Measurements from ENCODE around the gene SPON2.

The SPON2 gene

GRCh38 chr4:1193206-1194009 lies 21.0 kb upstream of the SPON2 start:
- no peak for DNase-seq

DNA sequence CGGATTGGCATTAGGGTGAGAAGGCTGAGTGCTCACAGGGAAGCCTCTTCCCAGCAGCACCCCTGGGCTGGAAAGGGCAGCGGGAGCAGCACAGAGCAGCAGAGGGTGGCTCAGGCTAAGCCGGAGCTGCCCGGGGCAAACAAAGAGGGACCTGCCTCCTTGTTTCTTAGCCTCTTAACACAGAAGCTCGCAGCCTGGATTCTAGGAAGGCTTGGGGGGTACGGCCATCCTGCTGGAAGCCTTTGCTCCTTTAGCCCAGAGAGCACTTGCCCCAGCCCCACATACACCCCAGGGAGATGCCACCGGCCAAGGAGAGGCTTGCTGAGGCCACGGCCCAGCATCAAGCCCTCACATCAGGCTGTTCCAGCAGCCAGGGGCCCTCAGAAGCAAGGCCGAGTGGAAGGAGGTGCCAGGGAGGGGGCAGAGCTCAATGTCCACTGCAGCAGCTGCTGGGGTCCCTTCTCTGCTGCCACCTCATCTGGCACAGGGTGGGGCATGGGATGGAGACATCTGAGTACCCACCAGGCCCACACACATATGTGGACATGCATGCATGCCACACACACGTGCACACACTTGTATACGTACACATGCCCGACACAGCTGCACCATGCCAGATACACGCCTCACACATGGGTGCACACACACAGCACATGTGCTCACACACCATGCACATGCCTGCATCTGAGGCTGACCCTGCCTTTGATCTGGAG lies 20.3 kb upstream of the SPON2 start:
- DNase-seq, result no peak

DNA sequence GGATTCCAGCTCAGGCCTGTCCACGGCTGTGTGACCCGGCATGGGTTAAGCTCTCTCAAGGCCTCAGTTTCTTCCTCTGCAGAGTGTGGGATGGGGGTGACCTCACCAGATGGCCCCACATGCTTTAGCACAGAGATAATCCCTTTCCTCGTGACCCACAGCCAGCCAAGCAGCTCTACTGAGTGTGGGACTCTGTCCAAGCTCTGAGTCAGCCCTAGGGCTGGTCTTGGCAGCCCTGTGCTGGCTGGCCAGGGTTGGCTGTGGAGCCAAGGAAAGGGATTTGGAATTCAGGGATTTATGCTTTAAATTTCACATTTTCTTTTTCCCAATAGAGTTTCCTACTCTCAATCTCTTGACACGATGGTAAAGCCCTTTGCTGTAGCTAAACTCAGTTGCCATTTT lies 19.7 kb upstream of the SPON2 start:
- no peak for DNase-seq

DNA sequence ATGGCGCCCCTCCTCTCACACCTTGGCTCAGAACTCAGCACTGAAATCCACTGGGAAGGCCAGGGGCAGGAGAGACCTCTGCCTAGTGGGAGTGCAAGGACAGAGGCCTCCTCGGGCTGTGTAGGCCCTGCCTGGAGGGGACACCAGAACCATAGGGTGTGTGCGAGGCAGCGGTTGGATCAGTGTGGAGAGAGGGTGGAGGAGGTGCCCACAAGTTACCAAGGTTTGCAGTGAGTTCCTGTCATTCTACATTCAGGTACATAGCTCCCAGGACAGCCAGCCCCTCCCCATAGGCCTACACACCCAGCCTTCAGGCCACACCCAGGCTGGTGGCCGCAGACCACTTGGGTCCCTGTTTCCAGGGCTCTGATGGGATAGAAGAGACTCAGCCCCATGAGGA lies 19.2 kb upstream of the SPON2 start:
- no peak for DNase-seq

DNA sequence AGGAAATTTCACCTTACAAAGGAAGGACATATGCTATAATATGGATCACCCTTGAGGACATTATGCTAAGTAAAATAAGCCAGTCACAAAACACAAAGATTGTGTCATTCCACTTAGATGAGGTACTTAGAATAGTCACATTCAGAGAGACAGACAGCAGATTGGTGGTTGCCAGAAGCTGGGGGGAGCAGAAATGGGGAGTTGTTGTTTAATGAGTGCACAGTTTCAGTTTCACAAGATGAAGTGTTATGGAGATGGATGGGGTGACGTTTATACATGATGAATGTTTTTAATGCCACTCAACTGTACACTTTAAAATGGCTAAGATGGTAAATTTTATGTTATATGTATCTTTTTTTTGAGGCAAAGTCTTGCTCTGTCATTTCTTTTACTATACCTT lies 14.8 kb upstream of the SPON2 start:
- DNase-seq, result peak; percentile 44

DNA sequence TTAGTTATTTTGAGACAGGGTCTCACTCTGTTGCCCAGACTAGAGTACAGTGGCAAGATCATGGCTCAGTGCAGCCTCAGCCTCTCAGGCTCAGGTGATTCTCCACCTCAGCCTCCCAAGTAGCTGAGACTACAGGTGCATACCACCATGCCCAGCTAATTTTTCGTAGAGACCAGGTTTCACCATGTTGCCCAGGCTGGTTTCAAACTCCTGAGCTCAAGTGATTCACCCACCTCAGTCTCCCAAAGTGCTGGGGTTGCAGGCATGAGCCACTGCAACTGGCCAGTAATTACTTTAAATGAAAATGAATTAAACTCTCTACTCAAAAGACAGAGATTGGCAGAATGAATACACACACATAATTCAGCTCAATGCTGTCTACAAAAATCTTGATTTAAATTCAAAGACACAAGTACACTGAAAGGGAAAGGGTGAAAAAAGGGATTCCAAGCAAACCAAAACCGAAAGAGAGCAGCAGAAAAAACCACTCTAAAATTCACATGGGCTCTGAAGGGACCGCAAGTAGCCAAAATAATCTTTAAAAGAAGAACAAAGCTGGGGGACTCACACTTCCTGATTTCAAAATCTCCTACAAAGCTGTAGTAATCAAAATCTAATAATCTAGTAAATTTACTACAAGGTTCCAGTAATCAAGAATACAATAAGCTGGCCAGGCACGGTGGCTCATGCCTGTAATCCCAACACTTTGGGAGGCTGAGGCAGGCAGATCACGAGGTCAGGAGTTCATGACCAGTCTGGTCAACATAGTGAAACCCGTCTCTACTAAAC lies 11.8 kb upstream of the SPON2 start:
- no peak for DNase-seq

DNA sequence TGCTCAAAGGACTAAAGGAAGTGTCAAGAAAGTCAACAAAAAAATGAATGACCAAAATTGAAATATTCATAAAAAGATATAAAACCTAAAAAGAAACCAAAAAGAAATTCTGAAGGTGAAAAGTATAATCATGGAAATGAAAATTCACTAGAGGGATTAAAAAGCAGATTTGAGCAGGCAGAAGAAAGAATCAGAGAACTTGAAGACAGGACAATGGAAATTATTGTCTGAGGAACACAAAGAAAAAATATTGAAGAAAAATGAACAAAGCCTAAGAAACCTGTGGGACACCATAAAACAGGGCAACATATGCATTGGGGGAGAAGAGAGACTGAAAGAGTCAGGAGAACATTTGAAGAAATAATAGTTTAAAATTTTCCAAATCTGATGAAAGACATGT lies 9.9 kb upstream of the SPON2 start:
- no peak for DNase-seq

DNA sequence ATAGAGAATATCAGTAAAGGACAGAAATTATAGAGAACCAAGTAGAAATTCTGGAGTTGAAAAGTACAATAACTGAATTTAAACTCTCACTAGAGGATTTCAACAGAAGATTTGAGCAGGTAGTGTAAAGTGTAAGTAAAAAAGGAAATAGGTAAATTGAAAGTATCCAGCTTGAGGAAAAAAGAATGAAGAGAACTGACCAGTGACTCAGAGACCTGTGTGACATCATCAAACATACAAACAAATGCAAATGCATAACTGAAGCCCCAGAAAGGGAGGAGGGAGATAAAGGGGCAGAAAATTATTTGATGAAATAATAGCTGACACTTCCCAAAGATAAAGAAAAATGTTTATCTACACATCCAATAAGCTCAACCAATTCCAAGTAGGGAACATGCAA lies 8.3 kb upstream of the SPON2 start:
- no peak for DNase-seq

DNA sequence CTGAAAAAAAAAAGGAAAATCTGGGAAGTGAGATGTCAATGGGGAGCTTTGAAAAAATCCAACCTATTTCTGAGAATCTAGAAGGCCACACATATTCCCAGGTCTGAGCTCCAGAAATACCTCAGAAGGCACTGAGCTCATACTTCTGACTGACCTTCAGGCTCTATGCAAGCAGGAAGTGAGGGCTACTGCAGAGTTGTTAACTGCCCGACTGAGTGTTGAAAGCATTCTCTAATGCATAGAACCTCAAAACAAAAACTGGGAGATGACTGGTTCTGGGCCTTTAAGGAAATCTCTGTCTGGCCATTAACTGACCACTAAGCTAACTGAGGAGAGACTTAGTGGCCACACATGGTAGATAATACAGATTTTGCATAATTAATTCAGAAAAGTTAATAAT lies 7.6 kb upstream of the SPON2 start:
- DNase-seq, result no peak

- no peak for DNase-seq
Measured at GRCh38 chr4:1179089-1179441, 6.7 kb upstream of the SPON2 start.

GRCh38 chr4:1178300-1179088 lies 6.1 kb upstream of the SPON2 start:
- no peak for DNase-seq

DNA sequence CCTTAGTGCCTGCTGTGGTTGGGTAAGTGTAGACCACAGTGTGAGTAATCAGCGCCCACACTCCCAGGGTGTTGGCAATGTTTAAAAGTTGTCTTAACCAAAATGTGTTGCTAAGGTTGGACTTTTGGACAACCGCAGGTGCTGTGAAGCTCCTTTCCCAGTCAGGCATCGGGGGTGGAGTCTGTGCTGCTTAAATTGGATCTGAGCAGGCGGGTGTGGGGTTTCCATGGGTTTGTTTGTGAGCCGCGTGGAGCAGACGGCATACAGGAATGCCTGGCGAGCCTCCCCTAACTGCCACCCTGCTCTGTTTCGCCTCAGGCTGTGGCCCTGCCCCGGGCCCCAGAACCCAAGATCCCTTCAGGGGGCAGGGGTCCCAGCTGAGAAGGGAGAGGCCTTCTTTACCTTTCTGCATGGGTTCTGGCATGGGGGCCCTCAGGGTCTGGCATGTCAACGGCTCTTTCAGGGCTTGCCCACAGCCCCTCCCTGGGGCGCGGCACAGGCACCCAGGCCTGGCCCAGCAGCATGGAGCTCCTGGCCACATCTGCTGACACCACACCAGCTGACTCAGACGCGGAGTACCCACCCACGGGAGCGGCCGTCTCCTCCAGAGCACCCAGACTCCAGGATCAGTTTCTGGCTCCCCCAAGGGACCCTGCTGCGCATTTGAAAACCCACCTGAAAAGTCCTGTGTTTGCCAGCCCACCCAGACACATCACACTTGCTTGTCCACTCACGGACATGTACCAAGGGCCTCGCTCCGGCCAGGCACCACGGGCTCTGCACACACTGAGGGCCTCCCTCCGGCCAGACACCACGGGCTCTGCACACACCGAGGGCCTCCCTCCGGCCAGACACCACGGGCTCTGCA lies 5.1 kb upstream of the SPON2 start:
- peak; percentile 53 for DNase-seq

DNA sequence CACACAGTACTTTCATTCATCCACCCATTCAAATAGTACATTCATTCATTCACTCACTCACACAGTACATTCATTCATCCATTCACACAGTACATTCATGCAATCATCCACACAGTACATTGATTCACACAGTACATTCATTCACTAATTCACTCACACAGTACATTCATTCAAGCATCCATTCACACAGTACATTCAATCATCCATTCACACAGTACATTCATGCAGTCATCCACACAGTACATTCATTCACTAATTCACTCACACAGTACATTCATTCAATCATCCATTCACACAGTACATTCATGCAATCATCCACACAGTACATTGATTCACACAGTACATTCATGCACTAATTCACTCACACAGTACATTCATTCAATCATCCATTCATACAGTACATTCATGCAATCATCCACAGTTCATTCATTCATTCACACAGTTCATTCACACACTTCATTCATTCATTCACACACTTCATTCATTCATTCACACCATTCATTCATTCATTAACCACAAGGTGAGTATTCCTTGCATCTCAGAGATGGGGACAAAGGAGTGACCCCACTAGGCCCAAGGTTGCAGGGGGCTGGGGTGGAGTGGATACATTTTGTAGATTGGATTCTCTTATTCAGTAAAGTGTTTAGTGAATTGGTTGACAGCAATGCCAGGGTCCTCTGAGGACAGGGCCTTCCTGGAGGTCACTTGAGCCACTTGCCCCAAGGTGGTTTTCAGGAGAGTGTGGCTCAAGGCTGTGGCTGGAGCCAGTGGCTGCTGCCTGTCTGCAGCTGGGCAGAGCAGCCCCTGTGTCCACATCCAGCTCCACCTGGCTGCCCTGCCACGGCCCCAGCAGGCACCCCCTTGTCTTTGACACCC lies 4.3 kb upstream of the SPON2 start:
- no peak for DNase-seq

GRCh38 chr4:1175635-1176229 lies 3.3 kb upstream of the SPON2 start:
- DNase-seq, result no peak

DNA sequence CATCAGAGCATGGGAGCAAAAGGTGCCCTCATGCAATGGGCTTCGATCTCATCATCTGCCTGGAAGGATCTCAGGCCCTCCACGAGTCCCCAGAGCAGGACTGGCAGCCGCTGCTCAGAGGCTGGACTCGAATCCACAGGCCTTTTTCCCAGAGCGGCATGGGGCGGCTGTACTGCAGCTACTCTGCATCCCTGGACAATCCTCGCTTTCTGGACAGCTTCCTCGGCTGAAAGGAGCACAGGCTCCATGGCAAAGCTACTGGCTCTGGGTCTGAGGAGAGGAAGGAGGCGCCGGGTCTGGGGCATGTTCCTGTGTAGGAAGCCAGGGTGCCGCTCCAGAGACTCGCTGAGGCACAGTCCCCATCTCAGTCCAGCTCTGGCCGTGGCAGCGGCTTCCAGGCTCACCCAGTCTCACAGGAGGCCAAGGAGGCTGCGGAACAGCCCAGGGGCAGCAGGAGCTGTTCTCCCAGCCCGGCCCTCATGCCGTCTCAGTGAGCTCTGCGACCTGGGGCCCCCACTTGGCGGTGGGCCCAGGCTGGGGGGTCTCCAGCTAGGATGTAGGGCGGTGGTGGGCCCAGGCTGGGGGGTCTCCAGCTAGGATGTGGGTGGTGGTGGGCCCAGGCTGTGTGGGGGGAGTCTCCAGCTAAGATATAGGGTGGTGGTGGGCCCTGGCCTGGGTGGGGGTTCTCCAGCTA lies 2.7 kb upstream of the SPON2 start:
- no peak for DNase-seq

DNA sequence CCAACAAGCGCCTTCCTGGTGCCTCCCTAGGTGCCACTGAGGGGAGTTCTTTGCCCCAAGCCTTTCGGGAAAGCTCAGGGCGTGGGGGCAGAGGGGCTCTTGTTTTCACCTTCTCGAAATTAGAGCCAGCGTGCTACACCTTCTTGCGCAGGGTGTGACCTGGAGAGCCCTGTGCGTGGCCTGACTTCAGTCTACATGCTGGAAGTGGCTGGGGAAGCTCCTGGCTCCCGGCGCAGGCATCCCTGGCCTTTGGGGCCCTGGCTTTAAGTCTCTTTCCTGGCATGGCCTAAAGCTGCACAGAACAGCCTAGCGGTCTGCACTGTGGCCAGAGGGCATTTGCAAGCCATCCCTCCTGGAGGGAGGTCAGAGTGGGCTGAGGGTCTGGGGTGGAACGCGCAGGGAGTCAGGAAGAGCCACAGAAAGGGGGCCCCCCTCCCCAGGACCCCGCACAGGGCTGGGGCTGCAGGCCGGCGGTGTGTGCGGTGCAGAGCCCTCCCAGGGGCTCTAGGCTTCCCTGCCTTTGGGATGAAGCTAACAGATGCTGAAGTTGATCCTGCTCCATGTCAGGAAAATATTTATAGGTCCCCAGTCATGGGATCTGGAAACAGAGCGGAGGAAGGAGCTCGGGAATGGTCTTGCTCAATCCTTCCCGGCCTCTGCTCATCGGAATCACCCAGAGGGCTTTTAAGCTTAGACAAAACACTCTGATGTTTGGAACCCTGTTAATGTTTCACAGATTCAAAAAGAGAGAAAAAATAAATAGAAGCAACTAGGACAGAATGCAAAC lies 781 bp upstream of the SPON2 start:
- DNase-seq, result no peak

DNA sequence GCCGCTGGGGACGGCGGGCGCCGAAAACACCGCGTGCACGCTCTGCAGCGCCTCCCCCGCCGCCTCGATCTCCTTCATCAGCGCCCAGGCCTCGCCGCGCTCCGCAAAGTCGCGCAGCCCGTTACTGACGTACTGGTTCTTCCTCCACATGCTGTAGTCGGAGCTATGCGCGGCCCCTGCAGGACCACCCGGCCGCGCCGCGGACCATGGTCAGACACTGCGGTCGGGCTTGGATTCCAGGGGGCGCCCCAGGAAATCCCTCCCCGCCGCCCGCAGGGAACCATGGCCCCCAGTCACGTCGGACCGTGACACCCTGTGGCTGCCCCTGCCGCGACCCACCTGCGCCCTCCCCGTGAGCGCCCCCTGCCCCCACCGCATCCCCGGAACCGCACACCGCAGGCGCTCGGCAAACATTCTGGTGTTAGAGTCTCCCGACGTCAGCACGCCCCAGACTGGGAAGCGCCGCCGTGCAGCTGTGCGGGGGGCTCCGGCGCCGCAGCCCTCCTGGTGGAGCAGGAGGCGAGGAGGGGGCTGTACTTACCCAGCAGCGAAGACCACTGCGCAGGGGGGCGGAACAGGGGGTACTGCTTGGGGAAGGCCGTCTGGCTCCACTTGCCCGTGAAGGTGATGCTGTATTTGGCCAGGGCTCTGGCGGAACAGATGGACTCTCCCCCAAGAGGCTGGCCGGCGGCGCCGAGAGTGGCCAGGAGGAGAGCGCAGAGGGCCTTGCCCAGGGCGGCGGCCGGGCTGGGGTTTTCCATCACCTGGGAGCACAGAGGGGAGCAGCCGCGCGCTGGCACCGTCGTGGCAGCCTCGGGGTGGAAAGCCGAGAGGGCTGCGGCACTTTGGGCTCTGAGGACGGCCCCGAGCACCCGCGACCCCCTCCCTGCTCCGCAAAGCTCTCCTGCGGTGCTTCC lies 814 bp downstream of the SPON2 start:
- peak; percentile 52 for DNase-seq

- no peak for DNase-seq
Measured at GRCh38 chr4:1170976-1171310, 1.4 kb downstream of the SPON2 start.

Data from CD4-positive, alpha-beta T cell treated with Interferon gamma for 1 hour (primary cell).